ENCODE results near the gene CACNA1C. TPM values are rescaled to one million over a fixed set of nuclear protein-coding genes. Genes with fewer than 3 reads are reported as not detected.

The CACNA1C gene
- total RNA-seq, 4 donors from 2014 or later, result 3.8 to 13.6 (median 5.7) TPM

- no peak for DNase-seq (ENCODE audit: low spot score)
- ATAC-seq (ENCODE audit: low FRiP score), result peak; percentile 71
- TF ChIP-seq, protein P1, sequence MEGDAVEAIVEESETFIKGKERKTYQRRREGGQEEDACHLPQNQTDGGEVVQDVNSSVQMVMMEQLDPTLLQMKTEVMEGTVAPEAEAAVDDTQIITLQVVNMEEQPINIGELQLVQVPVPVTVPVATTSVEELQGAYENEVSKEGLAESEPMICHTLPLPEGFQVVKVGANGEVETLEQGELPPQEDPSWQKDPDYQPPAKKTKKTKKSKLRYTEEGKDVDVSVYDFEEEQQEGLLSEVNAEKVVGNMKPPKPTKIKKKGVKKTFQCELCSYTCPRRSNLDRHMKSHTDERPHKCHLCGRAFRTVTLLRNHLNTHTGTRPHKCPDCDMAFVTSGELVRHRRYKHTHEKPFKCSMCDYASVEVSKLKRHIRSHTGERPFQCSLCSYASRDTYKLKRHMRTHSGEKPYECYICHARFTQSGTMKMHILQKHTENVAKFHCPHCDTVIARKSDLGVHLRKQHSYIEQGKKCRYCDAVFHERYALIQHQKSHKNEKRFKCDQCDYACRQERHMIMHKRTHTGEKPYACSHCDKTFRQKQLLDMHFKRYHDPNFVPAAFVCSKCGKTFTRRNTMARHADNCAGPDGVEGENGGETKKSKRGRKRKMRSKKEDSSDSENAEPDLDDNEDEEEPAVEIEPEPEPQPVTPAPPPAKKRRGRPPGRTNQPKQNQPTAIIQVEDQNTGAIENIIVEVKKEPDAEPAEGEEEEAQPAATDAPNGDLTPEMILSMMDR (IDR thresholded peaks at IDR 0.05), result no peak
Measured at GRCh38 chr12:2264651-2265232, 212.0 kb downstream of the CACNA1C start.

- TF ChIP-seq, protein P1 (IDR thresholded peaks at IDR 0.05), result no peak
- DNase-seq (ENCODE audit: low spot score) (no peak), ATAC-seq (ENCODE audit: low FRiP score) (no peak)
Measured at GRCh38 chr12:2265461-2266167, 212.8 kb downstream of the CACNA1C start.

DNA sequence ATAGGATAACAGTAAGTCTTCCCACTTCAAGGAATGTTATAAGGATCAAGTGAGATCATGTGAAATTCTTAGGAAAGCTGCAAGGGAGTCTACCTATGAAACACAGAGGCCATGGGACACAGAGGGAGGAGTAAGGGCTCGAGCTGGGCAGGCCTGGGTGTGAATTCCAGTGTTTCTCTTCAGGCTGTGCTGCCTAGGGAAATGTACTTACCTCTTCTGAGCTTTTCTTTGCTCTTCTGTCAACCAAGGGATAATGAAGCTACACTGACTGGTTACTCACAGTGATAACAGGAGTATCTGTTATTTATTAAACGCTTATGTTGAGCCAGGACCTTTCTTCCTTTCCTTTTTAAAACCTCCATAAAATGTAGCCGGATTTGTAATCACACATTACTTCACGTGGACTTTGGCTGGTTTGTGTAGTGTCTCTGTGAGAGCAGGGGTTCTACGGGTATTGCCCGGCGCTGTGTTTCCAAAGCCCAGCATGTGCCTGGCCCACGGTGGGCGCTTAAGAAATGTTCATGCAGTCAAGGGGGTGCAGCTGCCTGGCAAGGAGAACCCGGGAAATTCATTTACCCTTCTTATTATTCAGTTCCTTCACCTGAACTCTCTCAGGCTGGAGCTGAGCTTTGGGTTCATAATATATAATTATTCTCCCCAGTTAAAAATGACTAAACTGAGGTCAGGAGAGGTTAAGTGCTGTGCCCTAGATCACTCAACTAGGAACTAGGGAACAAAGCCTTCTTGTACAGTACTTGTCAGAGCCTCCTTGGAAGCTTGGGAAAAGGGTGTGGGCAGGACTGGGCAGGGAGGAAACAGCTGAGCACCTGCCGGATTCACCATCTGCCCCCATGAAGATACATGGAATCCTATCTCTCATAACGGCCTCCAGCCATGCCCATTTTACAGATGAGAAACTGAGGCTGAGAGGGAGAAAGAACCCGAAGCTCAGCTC, 214.2 kb downstream of the CACNA1C start:
- ATAC-seq (ENCODE audit: low FRiP score), result no peak
- TF ChIP-seq, protein P1 (IDR thresholded peaks at IDR 0.05), result no peak
- DNase-seq (ENCODE audit: low spot score), result no peak

- ATAC-seq (ENCODE audit: low FRiP score), result peak; percentile 72
- TF ChIP-seq, protein P1 (IDR thresholded peaks at IDR 0.05), result no peak
- DNase-seq (ENCODE audit: low spot score), result no peak
Measured at GRCh38 chr12:2267703-2268470, 215.1 kb downstream of the CACNA1C start.

GRCh38 chr12:2268471-2269286, 215.9 kb downstream of the CACNA1C start:
- DNase-seq (ENCODE audit: low spot score) (no peak), ATAC-seq (ENCODE audit: low FRiP score) (peak; percentile 76)
- TF ChIP-seq, protein P1 (IDR thresholded peaks at IDR 0.05), result no peak

- TF ChIP-seq, protein P1 (IDR thresholded peaks at IDR 0.05), result no peak
- no peak for ATAC-seq (ENCODE audit: low FRiP score)
- DNase-seq (ENCODE audit: low spot score), result no peak
Measured at GRCh38 chr12:2270846-2271245, 218.1 kb downstream of the CACNA1C start.
